Measurements from ENCODE around the gene ANKRD62. TPM values are rescaled to one million over a fixed set of nuclear protein-coding genes. Genes with fewer than 3 reads are reported as not detected.

ANKRD62 gene
- total RNA-seq, 8 experiments from 2014 or later, result 0.05 to 0.21 (median 0.14) TPM; not detected in 3

Other genes starting within 250 kb of the ANKRD62 start
- gene CHMP1B, start 242.4 kb upstream of the ANKRD62 start, total RNA-seq, result 10 to 100 TPM; 27.6 to 57.4 (median 39.1) TPM
- gene MPPE1, start 185.5 kb upstream of the ANKRD62 start, total RNA-seq, result 10 to 100 TPM; 13.9 to 41.3 (median 23.5) TPM
- gene IMPA2, start 112.3 kb upstream of the ANKRD62 start, total RNA-seq, result 10 to 100 TPM in 5 of 8 experiments, 1 to 10 TPM in 3; 4.1 to 54.1 (median 16.8) TPM
- under 1 TPM in 2 of 8 experiments, not detected in 6; 0.14 to 0.31 TPM for gene CIDEA, start 160.5 kb downstream of the ANKRD62 start, total RNA-seq
- gene TUBB6, start 214.4 kb downstream of the ANKRD62 start, total RNA-seq, result 100 to 1,000 TPM in 3 of 8 experiments, 10 to 100 TPM in 5; 12.1 to 161 (median 55.6) TPM

All from motor neuron (in vitro differentiated cells).